ENCODE results near the gene KIZ. TPM values are rescaled to one million over a fixed set of nuclear protein-coding genes. Genes with fewer than 3 reads are reported as not detected.

Gene KIZ
- total RNA-seq, 2 donors from 2014 or later = 16.1 to 30.4 TPM

- H3K4me1 ChIP-seq = peaks cover 0 to 37% of the 10 kb centered on the region in 2 donors
- no peaks in the 10 kb centered on the region for H3K9me3 ChIP-seq
- H3K36me3 ChIP-seq = no peaks in the 10 kb centered on the region
- TF ChIP-seq CTCF (IDR thresholded peaks at IDR 0.05) = no peak
- no peak overlapping the region for H3K27ac ChIP-seq
- peak overlapping the region; percentile 23 to 48 for H3K4me3 ChIP-seq
- peaks cover 23 to 58% of the 10 kb centered on the region in 2 donors for H3K27me3 ChIP-seq
- DNase-seq (ENCODE audit: low spot score) = no peak
Measured at GRCh38 chr20:21099751-21100577, 25.9 kb upstream of the KIZ start.

- peaks cover 28 to 67% of the 10 kb centered on the region in 2 donors for H3K27me3 ChIP-seq
- H3K36me3 ChIP-seq = no peaks in the 10 kb centered on the region
- no peak for TF ChIP-seq CTCF (IDR thresholded peaks at IDR 0.05)
- H3K27ac ChIP-seq = no peak overlapping the region
- no peaks in the 10 kb centered on the region for H3K9me3 ChIP-seq
- peak overlapping the region; percentile 23 to 48 for H3K4me3 ChIP-seq
- peaks cover 0 to 42% of the 10 kb centered on the region in 2 donors for H3K4me1 ChIP-seq
- DNase-seq (ENCODE audit: low spot score) = no peak
Measured at GRCh38 chr20:21100578-21101452, 25.1 kb upstream of the KIZ start.

GRCh38 chr20:21101453-21101931 lies 24.4 kb upstream of the KIZ start:
- Histone ChIP-seq H3K27ac (no peak overlapping the region), H3K36me3 (no peaks in the 10 kb centered on the region), H3K4me3 (peak overlapping the region; percentile 7 to 48), H3K27me3 (peaks cover 35 to 73% of the 10 kb centered on the region in 2 donors), H3K4me1 (peaks cover 0 to 49% of the 10 kb centered on the region in 2 donors), H3K9me3 (no peaks in the 10 kb centered on the region)
- no peak for DNase-seq (ENCODE audit: low spot score)
- no peak for TF ChIP-seq CTCF (IDR thresholded peaks at IDR 0.05)

GRCh38 chr20:21101932-21102575 lies 23.8 kb upstream of the KIZ start:
- Histone ChIP-seq H3K27me3 (peaks cover 38 to 79% of the 10 kb centered on the region in 2 donors), H3K4me1 (peaks cover 0 to 49% of the 10 kb centered on the region in 2 donors), H3K9me3 (no peaks in the 10 kb centered on the region), H3K27ac (no peak overlapping the region), H3K36me3 (no peaks in the 10 kb centered on the region), H3K4me3 (peak overlapping the region in 1 of 2 donors; percentile 48)
- no peak for TF ChIP-seq CTCF (IDR thresholded peaks at IDR 0.05)
- DNase-seq (ENCODE audit: low spot score) = no peak

GRCh38 chr20:21102603-21103311 lies 23.1 kb upstream of the KIZ start:
- no peak overlapping the region for H3K27ac ChIP-seq
- H3K4me1 ChIP-seq = peaks cover 0 to 49% of the 10 kb centered on the region in 2 donors
- H3K4me3 ChIP-seq = peak overlapping the region in 1 of 2 donors; percentile 48
- no peak for DNase-seq (ENCODE audit: low spot score)
- no peak for TF ChIP-seq CTCF (IDR thresholded peaks at IDR 0.05)
- H3K36me3 ChIP-seq = no peaks in the 10 kb centered on the region
- peaks cover 38 to 84% of the 10 kb centered on the region in 2 donors for H3K27me3 ChIP-seq
- no peaks in the 10 kb centered on the region for H3K9me3 ChIP-seq

Measured in right atrium auricular region (tissue), 2 donors.